Parietal lobe (tissue), 1 donor: ENCODE data around the gene PRDX1. TPM values are rescaled to one million over a fixed set of nuclear protein-coding genes. Genes with fewer than 3 reads are reported as not detected.

Experiments
- total RNA-seq: library from RNA; depleted of rRNA; stranded (reverse); fragments of >200 nt; gene quantifications from one replicate; pipeline ENCODE4 v1.2.3, GENCODE V29; 2014

PRDX1 gene
- total RNA-seq: 128 TPM

GRCh38 chr1:45521413-45522323 lies at the start of gene PRDX1:
Gene PRDX1, minus strand, starts transcription at chr1:45521884. Its CDS starts 2,841 bp downstream, at chr1:45519043.

DNA sequence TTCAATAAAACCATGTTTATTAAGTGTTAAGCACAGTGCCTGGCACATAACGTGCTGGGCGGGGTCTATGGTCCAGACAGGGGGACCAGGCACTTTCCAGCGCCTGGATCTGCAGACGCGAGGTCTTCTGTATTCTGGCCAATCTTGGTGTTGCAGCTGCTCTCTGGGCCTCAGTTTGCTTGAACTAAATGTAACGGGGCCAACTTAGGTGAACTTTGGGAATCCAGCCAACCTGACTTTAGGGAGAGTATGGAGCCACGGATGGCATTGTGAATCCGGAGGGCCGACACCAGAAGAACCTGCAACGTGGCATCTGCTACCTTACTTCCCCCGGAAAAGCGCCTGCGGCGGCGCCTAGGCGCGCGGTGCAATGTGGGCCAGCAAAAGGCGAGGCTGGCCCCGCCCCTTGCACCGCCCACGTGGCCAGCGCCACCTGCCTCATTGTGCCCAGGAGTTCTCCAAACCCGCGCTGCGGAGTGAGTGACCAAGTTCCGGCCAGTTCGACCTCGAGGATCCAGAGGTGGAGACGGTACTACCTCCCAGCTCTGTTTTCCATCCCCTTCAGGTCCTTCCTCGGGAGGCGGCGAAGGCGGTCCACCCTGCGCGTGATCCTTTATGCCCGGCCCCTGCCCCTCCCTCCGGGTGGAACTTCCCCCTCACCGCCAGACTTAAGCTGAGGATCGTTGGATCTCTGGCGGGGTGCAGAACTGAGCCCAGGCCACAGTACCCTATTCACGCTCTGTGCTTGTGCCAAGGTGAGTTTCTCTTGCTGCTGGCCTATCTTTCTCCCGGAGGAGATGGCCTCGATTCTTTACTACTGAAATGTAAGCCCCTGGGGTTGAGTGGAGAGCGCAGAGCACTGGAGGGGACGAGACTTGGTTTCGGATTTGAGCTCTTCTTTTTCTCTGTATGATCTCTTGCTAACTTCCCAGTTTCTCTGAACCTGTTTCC lies 29.0 kb upstream of the PRDX1 start, which contains the start of gene AKR1A1:
AKR1A1 (plus strand) TSS at position 426 of the 951 bp plus-strand sequence. CDS start 10,969 bp downstream, outside the sequence.

GRCh38 chr1:45490626-45491486 lies 30.8 kb downstream of the PRDX1 start, which contains the start of gene TESK2:
Gene TESK2, minus strand, starts transcription at chr1:45491163. Its CDS starts 33,378 bp downstream, at chr1:45457785.

Other genes with a start within 250 kb of the PRDX1 start
- gene HPDL, start 195.0 kb downstream of the PRDX1 start, total RNA-seq: 1.3 TPM
- gene TOE1, start 181.7 kb downstream of the PRDX1 start, total RNA-seq: 5.9 TPM
- 33.5 TPM for gene MUTYH, start 181.4 kb downstream of the PRDX1 start, total RNA-seq
- 1.6 TPM for gene TESK2, start 30.7 kb downstream of the PRDX1 start, total RNA-seq
- 0.63 TPM for gene CCDC163, start 21.8 kb downstream of the PRDX1 start, total RNA-seq
- gene MMACHC, start 21.6 kb downstream of the PRDX1 start, total RNA-seq: 2.8 TPM
- 68.9 TPM for gene AKR1A1, start 28.9 kb upstream of the PRDX1 start, total RNA-seq
- gene NASP, start 62.2 kb upstream of the PRDX1 start, total RNA-seq: 165 TPM
- 0.94 TPM for gene CCDC17, start 102.2 kb upstream of the PRDX1 start, total RNA-seq
- gene GPBP1L1, start 164.6 kb upstream of the PRDX1 start, total RNA-seq: 91.1 TPM
- gene TMEM69, start 166.3 kb upstream of the PRDX1 start, total RNA-seq: 31.0 TPM
- gene IPP, start 228.8 kb upstream of the PRDX1 start, total RNA-seq: 11.6 TPM